Smooth muscle cell (in vitro differentiated cells): ENCODE measurements around the gene MAP7. TPM values are rescaled to one million over a fixed set of nuclear protein-coding genes. Genes with fewer than 3 reads are reported as not detected.

Source experiments
- DNase-seq: peaks from one replicate; lab custom pipeline; 2025; ENCODE audit not compliant: unreplicated experiment; lab: John Stamatoyannopoulos, UW
- H2AFZ ChIP-seq: fragments of 200-600 bp; sonication (generic); 2 replicates; pipeline ENCODE4 v1.6.0; 2016; ENCODE audit warnings: antibody characterized with exemption, low read depth, mild to moderate bottlenecking
- H3F3A ChIP-seq: fragments of 200-600 bp; sonication (generic); 2 replicates; pipeline ENCODE4 v1.6.0; 2017; ENCODE audit warnings: antibody characterized with exemption, low read depth
- H3K27ac ChIP-seq: fragments of 200-600 bp; sonication (generic); 2 replicates; pipeline ENCODE4 v1.5.1; 2016; ENCODE audit warnings: low read depth, mild to moderate bottlenecking
- H3K27me3 ChIP-seq: fragments of 200-600 bp; sonication (generic); 2 replicates; pipeline ENCODE4 v1.6.1; 2016; ENCODE audit warnings: low read depth, mild to moderate bottlenecking
- H3K36me3 ChIP-seq: fragments of 200-600 bp; sonication (generic); 2 replicates; pipeline ENCODE4 v1.5.1; 2016; ENCODE audit warnings: low read depth
- H3K4me1 ChIP-seq: fragments of 200-600 bp; sonication (generic); 2 replicates; pipeline ENCODE4 v1.5.1; 2016; ENCODE audit warnings: low read depth
- H3K4me2 ChIP-seq: fragments of 200-600 bp; sonication (generic); 2 replicates; pipeline ENCODE4 v1.6.0; 2016; ENCODE audit warnings: mild to moderate bottlenecking
- H3K4me3 ChIP-seq: fragments of 200-600 bp; sonication (generic); 2 replicates; pipeline ENCODE4 v1.5.1; 2016; ENCODE audit warnings: mild to moderate bottlenecking
- H3K79me2 ChIP-seq: fragments of 200-600 bp; sonication (generic); 2 replicates; pipeline ENCODE4 v1.6.0; 2016; ENCODE audit warnings: low read depth, mild to moderate bottlenecking
- H3K9ac ChIP-seq: fragments of 200-600 bp; sonication (generic); 2 replicates; pipeline ENCODE4 v1.6.0; 2016; ENCODE audit warnings: low read depth
- H3K9me3 ChIP-seq: fragments of 200-600 bp; sonication (generic); replicated peaks from 2 replicates; pipeline ENCODE4 v1.5.1; 2016; ENCODE audit warnings: low read depth
- H4K20me1 ChIP-seq: fragments of 200-600 bp; sonication (generic); 2 replicates; pipeline ENCODE4 v1.6.0; 2016; ENCODE audit warnings: low read depth
- whole genome bisulfite sequencing: methylation state at CpG from one replicate; pipeline ENCODE4 v1.1.7; 2016; ENCODE audit warnings: low lambda C conversion rate; 5-methylcytosine and 5-hydroxymethylcytosine counted together
- polyA plus RNA-seq: library from polyadenylated mRNA; unstranded; fragments of >200 nt; fragmentation: Nextera tagmentation; extraction: Ambion mirVana; gene quantifications from 2 replicates; pipeline ENCODE4 v1.2.1, GENCODE V29; 2016
- total RNA-seq: library from RNA; depleted of rRNA; stranded (reverse); fragments of >200 nt; gene quantifications from 2 replicates; pipeline ENCODE4 v1.2.3, GENCODE V29; 2014
- TF ChIP-seq, protein P1 (sequence below): fragments of 200-600 bp; sonication (generic); IDR thresholded peaks from 2 replicates; pipeline ENCODE4 v1.5.1; 2017; ENCODE audit warnings: borderline replicate concordance, mild to moderate bottlenecking, antibody characterized with exemption; ENCODE audit not compliant: insufficient read depth, poor library complexity, severe bottlenecking

The MAP7 gene
- total and polyA plus RNA-seq, 2 experiments from 2014 or later = 1.6 to 8.2 TPM

DNA sequence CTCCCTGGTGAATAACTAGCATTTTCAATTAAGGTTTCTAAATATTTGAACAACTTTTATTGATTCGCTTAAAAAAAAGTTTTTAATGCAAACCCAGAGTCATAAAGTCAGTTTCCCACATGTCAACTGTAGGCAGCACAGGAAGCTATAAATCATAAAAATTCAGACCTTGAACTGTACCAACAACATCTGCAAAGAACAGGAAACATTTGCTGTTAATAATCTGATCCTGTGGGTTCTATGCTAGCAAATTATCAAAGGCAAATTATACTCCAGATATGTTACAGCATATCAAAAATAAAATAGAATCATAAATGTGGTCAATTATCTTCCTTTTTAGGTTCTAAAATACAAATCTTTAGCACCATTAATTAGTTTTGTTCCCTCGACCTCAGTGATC is 16.6 kb upstream of the MAP7 start:
- H3K9ac ChIP-seq = no peak overlapping the region
- no peak overlapping the region for H3K27ac ChIP-seq
- no peaks in the 10 kb centered on the region for H3F3A ChIP-seq
- DNase-seq = no peak
- H3K4me3 ChIP-seq = no peak overlapping the region
- H2AFZ ChIP-seq = no peak overlapping the region
- 86% methylated on average over 2 of the region's 2 CpGs for WGBS
- TF ChIP-seq, protein P1, sequence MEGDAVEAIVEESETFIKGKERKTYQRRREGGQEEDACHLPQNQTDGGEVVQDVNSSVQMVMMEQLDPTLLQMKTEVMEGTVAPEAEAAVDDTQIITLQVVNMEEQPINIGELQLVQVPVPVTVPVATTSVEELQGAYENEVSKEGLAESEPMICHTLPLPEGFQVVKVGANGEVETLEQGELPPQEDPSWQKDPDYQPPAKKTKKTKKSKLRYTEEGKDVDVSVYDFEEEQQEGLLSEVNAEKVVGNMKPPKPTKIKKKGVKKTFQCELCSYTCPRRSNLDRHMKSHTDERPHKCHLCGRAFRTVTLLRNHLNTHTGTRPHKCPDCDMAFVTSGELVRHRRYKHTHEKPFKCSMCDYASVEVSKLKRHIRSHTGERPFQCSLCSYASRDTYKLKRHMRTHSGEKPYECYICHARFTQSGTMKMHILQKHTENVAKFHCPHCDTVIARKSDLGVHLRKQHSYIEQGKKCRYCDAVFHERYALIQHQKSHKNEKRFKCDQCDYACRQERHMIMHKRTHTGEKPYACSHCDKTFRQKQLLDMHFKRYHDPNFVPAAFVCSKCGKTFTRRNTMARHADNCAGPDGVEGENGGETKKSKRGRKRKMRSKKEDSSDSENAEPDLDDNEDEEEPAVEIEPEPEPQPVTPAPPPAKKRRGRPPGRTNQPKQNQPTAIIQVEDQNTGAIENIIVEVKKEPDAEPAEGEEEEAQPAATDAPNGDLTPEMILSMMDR = no peak
- peaks cover 8% of the 10 kb centered on the region for H3K27me3 ChIP-seq
- no peaks in the 10 kb centered on the region for H3K4me1 ChIP-seq
- no peaks in the 10 kb centered on the region for H3K79me2 ChIP-seq
- H3K9me3 ChIP-seq = no peaks in the 10 kb centered on the region
- H3K36me3 ChIP-seq = no peaks in the 10 kb centered on the region
- H4K20me1 ChIP-seq = no peaks in the 10 kb centered on the region
- no peak overlapping the region for H3K4me2 ChIP-seq

DNA sequence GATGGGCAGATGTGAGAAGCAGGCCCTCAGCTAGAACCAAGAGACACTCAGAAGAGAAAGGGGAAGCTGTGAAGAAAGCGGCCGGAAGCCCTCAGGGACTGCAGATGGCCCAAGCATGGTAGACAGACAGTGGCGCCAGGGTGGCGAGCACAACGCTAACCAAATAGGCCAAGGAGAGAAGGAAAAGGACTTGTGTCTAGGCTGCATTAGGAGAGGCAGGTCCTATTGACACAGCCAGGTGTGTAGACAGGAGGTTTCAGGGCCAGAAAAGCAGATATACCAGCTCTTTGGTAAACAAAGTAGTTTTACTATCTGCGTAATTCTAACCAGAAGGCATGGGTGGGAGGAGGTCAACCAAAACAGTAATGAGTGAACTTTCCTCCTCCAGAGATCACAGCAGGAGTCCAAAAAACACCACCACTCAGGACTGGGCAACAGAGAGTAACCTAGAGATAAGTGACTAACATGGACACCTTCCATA is 15.8 kb upstream of the MAP7 start:
- H3K27me3 ChIP-seq = peaks cover 8% of the 10 kb centered on the region
- 91% methylated on average over 6 of the region's 6 CpGs for WGBS
- no peaks in the 10 kb centered on the region for H3K36me3 ChIP-seq
- H3F3A ChIP-seq = no peaks in the 10 kb centered on the region
- H4K20me1 ChIP-seq = no peaks in the 10 kb centered on the region
- no peak overlapping the region for H3K4me2 ChIP-seq
- no peaks in the 10 kb centered on the region for H3K79me2 ChIP-seq
- TF ChIP-seq, protein P1 = no peak
- no peak overlapping the region for H2AFZ ChIP-seq
- no peak overlapping the region for H3K9ac ChIP-seq
- H3K9me3 ChIP-seq = no peaks in the 10 kb centered on the region
- H3K4me1 ChIP-seq = no peaks in the 10 kb centered on the region
- H3K4me3 ChIP-seq = no peak overlapping the region
- no peak overlapping the region for H3K27ac ChIP-seq
- no peak for DNase-seq

DNA sequence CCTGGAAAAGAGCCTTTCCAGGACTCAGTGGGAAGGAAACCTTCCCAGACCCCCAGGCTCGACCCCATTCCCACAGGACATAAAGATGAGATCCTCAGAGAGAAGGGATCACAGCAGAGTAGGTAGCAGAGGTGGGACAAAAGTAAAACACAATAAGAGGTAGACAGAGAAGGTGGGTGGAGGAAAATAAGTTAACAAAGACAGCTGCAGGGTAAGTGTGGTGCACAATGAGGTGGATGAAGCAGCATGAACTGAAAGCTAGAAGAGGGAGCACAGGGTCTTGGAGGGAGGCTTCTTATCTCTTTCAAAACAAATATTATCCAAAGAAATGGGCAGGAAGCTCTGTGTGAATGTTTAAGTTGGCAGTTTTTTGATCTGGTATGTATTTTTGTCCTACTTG is 14.0 kb upstream of the MAP7 start:
- Histone ChIP-seq H3K4me2 (no peak overlapping the region), H3K9ac (no peak overlapping the region), H4K20me1 (no peaks in the 10 kb centered on the region), H2AFZ (no peak overlapping the region), H3K4me3 (no peak overlapping the region), H3F3A (no peaks in the 10 kb centered on the region), H3K4me1 (no peaks in the 10 kb centered on the region), H3K9me3 (no peaks in the 10 kb centered on the region), H3K79me2 (no peaks in the 10 kb centered on the region), H3K36me3 (no peaks in the 10 kb centered on the region), H3K27me3 (peaks cover 8% of the 10 kb centered on the region), H3K27ac (no peak overlapping the region)
- 76% methylated on average over 1 of the region's 1 CpG for WGBS
- TF ChIP-seq, protein P1 = no peak
- DNase-seq = no peak

DNA sequence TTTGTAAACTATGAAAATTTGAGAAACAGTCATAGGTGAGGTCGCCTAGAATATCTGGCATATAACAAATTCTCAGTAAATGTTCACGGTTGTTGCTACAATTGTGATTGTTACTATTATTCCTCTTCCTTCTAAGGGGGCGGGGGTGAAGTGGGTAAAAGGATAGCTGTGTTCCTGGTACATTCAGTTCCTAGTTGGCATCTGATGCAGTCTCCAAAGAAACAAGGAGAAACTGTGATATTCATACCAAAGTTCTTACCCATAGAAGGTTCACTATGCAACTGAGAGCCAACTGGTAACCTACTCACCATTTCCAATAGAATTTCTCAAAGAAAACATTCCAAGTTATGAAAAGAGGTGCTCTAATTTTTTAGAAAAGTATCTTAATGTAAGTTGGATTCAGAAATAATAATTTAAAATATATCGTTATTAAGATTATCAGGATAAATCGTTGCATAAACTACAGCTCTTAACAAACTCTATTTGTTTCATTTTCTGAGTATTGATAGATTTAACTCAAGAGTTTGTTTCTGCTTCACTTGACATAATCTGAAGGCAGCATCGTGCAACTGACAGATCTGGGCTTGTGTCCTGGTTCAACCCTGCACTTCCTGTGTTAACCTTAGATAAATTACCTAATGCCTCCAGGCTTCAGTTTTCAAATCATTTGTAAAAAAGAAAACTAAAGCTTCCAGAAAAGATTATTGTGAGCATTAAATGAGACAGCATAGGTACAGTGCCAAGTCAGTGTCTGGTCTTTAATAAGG is 13.3 kb upstream of the MAP7 start:
- TF ChIP-seq, protein P1 = no peak
- H2AFZ ChIP-seq = no peak overlapping the region

More for the DNA sequence above, 13.3 kb upstream of the MAP7 start:
- Histone ChIP-seq H3F3A (no peaks in the 10 kb centered on the region), H3K79me2 (no peaks in the 10 kb centered on the region), H3K4me1 (no peaks in the 10 kb centered on the region), H3K4me3 (no peak overlapping the region), H3K36me3 (no peaks in the 10 kb centered on the region), H3K27ac (no peak overlapping the region), H3K9ac (no peak overlapping the region), H3K9me3 (no peaks in the 10 kb centered on the region), H4K20me1 (no peaks in the 10 kb centered on the region), H3K27me3 (peaks cover 8% of the 10 kb centered on the region), H3K4me2 (no peak overlapping the region)
- no peak for DNase-seq
- 88% methylated on average over 6 of the region's 6 CpGs for WGBS
